ENCODE results near the gene CORIN.

Gene CORIN

DNA sequence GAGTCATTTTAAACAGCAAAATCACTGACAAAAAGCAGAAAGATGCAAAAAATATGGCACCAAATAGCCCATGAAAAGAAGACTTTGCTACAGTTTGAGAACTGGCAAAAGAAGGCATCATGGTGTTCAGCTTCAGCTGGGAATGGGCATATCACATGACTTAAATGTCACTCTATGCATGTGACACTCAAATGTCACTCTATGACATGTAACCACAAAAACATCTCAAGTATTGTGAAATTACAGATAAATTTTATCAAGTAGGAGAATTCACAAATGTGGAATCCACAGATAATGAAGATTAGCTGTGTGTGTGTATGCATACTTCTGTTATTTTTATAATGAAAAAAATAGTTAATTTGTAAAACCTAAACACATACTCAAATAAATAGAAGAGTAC is 270.9 kb downstream of the CORIN start:
- no peaks in the 10 kb centered on the region for H3K4me1 ChIP-seq (ENCODE audit: low read depth, poor library complexity, severe bottlenecking)
- no peak overlapping the region for H3K4me2 ChIP-seq
- no peak overlapping the region for H3K27ac ChIP-seq
- TF ChIP-seq, protein P1, sequence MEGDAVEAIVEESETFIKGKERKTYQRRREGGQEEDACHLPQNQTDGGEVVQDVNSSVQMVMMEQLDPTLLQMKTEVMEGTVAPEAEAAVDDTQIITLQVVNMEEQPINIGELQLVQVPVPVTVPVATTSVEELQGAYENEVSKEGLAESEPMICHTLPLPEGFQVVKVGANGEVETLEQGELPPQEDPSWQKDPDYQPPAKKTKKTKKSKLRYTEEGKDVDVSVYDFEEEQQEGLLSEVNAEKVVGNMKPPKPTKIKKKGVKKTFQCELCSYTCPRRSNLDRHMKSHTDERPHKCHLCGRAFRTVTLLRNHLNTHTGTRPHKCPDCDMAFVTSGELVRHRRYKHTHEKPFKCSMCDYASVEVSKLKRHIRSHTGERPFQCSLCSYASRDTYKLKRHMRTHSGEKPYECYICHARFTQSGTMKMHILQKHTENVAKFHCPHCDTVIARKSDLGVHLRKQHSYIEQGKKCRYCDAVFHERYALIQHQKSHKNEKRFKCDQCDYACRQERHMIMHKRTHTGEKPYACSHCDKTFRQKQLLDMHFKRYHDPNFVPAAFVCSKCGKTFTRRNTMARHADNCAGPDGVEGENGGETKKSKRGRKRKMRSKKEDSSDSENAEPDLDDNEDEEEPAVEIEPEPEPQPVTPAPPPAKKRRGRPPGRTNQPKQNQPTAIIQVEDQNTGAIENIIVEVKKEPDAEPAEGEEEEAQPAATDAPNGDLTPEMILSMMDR (conservative IDR thresholded peaks at IDR 0.05; ENCODE audit: low read depth, low read length): no peak
- H3K4me3 ChIP-seq (IDR thresholded peaks at IDR 0.05; ENCODE audit: insufficient read depth, low read depth, low read length): no peak overlapping the region
- H3K9ac ChIP-seq: no peak overlapping the region
- no peaks in the 10 kb centered on the region for H3K79me2 ChIP-seq (ENCODE audit: insufficient read depth, low read depth)
- no peaks in the 10 kb centered on the region for H4K20me1 ChIP-seq (ENCODE audit: insufficient read depth)
- no peaks in the 10 kb centered on the region for H3K36me3 ChIP-seq (ENCODE audit: insufficient read depth)
- no peaks in the 10 kb centered on the region for H3K27me3 ChIP-seq (ENCODE audit: insufficient read depth, low read depth)
- H2AFZ ChIP-seq (ENCODE audit: low read depth): no peak overlapping the region

DNA sequence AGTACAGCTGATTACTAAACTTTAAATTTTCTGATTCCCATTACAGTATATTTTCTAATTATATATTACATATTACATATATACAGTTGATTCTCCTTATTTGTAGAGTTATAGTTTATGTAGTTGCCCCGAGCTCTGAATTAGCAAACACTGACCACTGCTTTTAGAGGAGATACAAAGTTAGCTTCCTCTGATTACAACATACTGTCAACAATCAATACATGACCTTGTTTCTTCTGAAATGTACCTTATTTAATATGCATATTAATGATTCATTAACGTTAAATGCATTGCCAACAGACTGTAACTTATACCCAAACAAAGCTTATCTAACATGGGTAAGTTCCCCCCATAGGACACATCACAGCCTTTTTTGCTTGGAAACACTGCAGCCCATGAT is 271.3 kb downstream of the CORIN start:
- no peak overlapping the region for H3K4me2 ChIP-seq
- H3K79me2 ChIP-seq (ENCODE audit: insufficient read depth, low read depth): no peaks in the 10 kb centered on the region
- H2AFZ ChIP-seq (ENCODE audit: low read depth): no peak overlapping the region
- H3K4me1 ChIP-seq (ENCODE audit: low read depth, poor library complexity, severe bottlenecking): no peaks in the 10 kb centered on the region
- no peaks in the 10 kb centered on the region for H3K27me3 ChIP-seq (ENCODE audit: insufficient read depth, low read depth)
- TF ChIP-seq, protein P1 (conservative IDR thresholded peaks at IDR 0.05; ENCODE audit: low read depth, low read length): no peak
- no peak overlapping the region for H3K27ac ChIP-seq
- H4K20me1 ChIP-seq (ENCODE audit: insufficient read depth): no peaks in the 10 kb centered on the region
- H3K9ac ChIP-seq: no peak overlapping the region
- no peak overlapping the region for H3K4me3 ChIP-seq (IDR thresholded peaks at IDR 0.05; ENCODE audit: insufficient read depth, low read depth, low read length)
- no peaks in the 10 kb centered on the region for H3K36me3 ChIP-seq (ENCODE audit: insufficient read depth)

DNA sequence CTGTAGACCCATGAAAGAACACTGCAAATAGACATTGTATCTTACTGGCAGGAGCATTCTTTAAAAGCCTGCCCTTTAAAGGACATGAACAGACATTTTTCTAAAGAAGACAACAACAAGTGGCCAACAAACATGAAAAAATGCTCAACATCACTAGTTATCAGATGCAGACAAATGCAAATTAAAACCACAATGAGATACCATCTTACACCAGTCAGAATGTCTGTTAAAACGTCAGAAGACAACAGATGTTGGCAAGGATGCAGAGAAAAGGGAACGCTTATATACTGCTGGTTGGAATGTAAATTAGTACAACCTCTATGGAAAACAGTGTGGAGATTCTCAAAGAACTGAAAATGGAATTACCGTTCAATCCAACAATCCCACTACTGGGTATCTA is 275.6 kb downstream of the CORIN start:
- Histone ChIP-seq H2AFZ (ENCODE audit: low read depth) (no peak overlapping the region), H3K4me1 (ENCODE audit: low read depth, poor library complexity, severe bottlenecking) (no peaks in the 10 kb centered on the region), H3K9ac (no peak overlapping the region), H3K4me2 (no peak overlapping the region), H3K27ac (no peak overlapping the region), H3K4me3 (IDR thresholded peaks at IDR 0.05; ENCODE audit: insufficient read depth, low read depth, low read length) (no peak overlapping the region), H4K20me1 (ENCODE audit: insufficient read depth) (no peaks in the 10 kb centered on the region), H3K79me2 (ENCODE audit: insufficient read depth, low read depth) (no peaks in the 10 kb centered on the region), H3K27me3 (ENCODE audit: insufficient read depth, low read depth) (no peaks in the 10 kb centered on the region), H3K36me3 (ENCODE audit: insufficient read depth) (no peaks in the 10 kb centered on the region)
- TF ChIP-seq, protein P1 (conservative IDR thresholded peaks at IDR 0.05; ENCODE audit: low read depth, low read length): no peak

DNA sequence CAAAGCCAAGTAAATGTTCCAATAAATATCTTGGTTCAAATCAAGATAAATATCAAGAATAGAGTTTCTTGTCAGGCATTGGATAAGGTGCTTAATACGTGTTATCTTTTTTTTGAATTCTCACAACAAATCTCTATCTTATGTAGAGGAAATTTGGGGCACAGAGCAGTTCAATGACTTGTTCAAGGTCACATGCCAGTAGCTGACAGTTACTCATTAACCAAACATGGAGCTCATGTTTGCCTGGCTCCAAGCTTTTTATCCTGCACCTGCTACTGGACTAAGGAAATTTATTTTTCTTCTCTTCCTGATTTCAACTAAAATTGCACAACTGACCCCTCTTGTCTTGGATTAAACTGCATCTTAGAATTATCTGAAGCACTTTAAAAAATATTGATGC is 276.5 kb downstream of the CORIN start:
- Histone ChIP-seq H3K79me2 (ENCODE audit: insufficient read depth, low read depth) (no peaks in the 10 kb centered on the region), H3K27me3 (ENCODE audit: insufficient read depth, low read depth) (no peaks in the 10 kb centered on the region), H3K36me3 (ENCODE audit: insufficient read depth) (no peaks in the 10 kb centered on the region), H4K20me1 (ENCODE audit: insufficient read depth) (no peaks in the 10 kb centered on the region), H3K9ac (no peak overlapping the region), H2AFZ (ENCODE audit: low read depth) (no peak overlapping the region), H3K4me3 (IDR thresholded peaks at IDR 0.05; ENCODE audit: insufficient read depth, low read depth, low read length) (no peak overlapping the region), H3K27ac (no peak overlapping the region), H3K4me2 (no peak overlapping the region), H3K4me1 (ENCODE audit: low read depth, poor library complexity, severe bottlenecking) (no peaks in the 10 kb centered on the region)
- TF ChIP-seq, protein P1 (conservative IDR thresholded peaks at IDR 0.05; ENCODE audit: low read depth, low read length): no peak

DNA sequence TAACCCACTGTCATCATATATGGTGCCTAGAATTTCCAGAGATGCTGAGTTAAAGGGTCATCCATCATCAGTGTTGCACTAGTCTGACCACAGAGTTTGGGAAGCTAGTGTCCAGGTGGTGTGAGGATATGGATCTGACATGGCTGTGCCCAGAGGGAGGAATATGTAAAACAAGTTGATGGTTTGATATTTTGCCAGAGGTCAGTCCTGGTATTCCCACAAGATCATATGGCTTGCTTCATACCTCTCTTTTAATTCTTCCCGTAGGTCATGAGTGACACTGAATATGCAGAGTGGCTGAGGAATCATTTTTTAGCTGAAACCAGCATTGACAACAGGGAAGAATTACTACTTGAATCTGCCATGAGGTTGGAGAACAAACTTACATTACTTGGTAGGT is 277.2 kb downstream of the CORIN start:
- TF ChIP-seq, protein P1 (conservative IDR thresholded peaks at IDR 0.05; ENCODE audit: low read depth, low read length): no peak
- H3K4me2 ChIP-seq: no peak overlapping the region
- no peak overlapping the region for H3K27ac ChIP-seq
- H4K20me1 ChIP-seq (ENCODE audit: insufficient read depth): no peaks in the 10 kb centered on the region
- no peaks in the 10 kb centered on the region for H3K36me3 ChIP-seq (ENCODE audit: insufficient read depth)
- no peaks in the 10 kb centered on the region for H3K79me2 ChIP-seq (ENCODE audit: insufficient read depth, low read depth)
- no peak overlapping the region for H3K9ac ChIP-seq
- no peak overlapping the region for H2AFZ ChIP-seq (ENCODE audit: low read depth)
- H3K4me1 ChIP-seq (ENCODE audit: low read depth, poor library complexity, severe bottlenecking): no peaks in the 10 kb centered on the region
- H3K27me3 ChIP-seq (ENCODE audit: insufficient read depth, low read depth): no peaks in the 10 kb centered on the region
- H3K4me3 ChIP-seq (IDR thresholded peaks at IDR 0.05; ENCODE audit: insufficient read depth, low read depth, low read length): no peak overlapping the region

All from KMS-11 (cell line).